HG03025 (cell line): Measurements from ENCODE around the gene PCDH1.

ENCODE experiments used
- ATAC-seq: cut with Tn5 transposase; IDR thresholded peaks from one replicate; pipeline ENCODE4 v1.9.1; 2021; ENCODE audit warnings: mild to moderate bottlenecking, moderate library complexity; ENCODE audit not compliant: unreplicated experiment, low FRiP score

PCDH1 gene

GRCh38 chr5:141857226-141857625 is 21.0 kb downstream of the PCDH1 start:
- no peak for ATAC-seq

GRCh38 chr5:141856037-141856790 is 22.0 kb downstream of the PCDH1 start:
- ATAC-seq = no peak

GRCh38 chr5:141855265-141856036 is 22.8 kb downstream of the PCDH1 start:
- no peak for ATAC-seq

DNA sequence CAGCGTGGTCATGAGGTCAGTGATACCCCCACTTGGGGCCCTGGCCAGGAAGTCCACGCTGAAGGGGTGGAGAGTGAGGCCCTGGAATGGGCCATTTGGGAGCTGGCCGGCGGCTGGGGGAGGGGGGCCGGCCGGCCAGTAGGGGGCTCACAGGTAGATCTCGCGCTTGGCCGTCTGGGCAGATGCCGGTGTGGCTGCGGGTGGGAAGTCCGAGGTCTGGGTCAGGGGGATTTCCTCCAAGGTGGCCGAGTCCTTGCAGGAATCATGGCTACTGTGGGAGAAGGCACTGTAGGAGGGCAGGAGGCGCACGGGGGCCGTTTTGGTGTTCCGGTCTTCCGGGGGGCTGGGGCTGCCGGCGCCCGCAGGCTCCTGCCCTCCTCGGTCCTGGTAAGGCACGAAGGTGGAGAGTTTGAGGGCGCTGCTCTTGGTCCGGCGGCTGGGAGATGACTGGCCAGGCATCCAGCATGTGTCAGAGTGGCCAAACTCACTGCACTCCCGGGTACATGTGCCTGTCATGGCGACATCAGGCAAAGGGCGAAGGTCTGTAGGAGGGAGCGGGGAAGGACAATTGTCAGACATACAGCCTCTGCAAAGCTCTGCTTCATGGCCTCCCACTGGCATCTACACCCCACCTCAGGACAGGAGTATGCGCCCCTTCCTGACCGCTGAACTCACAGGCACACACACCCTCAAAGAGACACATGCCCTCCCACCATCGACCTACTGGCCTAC is 24.1 kb downstream of the PCDH1 start:
- ATAC-seq = no peak

GRCh38 chr5:141852448-141852847 is 25.8 kb downstream of the PCDH1 start:
- ATAC-seq = no peak

DNA sequence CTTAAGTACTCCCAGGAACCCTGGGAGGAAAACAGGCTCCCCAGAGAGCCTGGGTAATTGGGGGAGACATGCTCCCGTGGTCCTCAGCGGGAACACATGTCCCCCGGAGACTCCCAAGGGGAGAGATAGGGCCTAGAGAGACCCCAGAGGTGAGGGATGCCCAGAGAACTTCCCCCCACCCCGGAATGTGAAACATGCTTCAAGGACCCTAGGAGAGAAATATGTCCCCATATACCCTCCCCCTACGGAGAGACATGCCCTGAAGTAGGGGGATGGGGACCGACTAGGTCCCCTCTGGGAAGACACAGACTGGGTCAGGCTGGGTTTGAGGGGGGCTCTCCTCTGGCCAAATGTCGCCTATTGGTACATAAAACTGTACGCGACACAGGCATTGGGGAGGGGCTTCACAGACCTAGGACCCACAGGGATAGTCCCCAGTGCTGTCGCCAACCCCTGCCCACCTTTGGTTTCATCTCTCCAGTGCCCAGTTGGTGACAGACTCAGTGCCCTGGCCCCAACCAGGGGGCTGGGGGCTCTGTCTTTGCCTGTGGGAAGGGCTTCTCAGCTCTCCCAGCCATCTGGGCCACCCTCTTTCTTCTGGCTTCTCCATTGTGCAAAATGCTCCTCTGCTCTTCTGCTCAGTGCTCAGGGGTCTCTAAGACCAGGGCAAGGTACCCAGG is 26.9 kb downstream of the PCDH1 start:
- no peak for ATAC-seq

DNA sequence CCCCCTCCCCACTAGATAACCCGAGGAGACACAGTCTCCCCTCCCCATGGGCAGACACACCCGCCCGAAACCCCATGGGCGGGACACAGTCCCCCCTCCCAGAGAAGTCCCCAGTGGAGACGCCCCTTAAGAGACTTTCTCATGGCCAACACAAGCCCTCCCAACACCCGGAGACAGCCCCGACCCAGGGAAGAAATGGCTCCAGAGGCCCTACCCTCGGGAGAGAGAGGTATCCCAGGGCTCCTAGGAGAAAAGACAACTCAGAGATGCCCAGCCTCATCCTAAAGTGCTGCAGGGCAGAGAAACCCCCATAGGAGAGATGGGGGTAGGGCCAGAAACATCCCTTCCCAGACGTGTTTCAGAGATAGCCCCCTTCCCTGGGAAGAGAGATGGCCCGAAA is 27.4 kb downstream of the PCDH1 start:
- no peak for ATAC-seq

GRCh38 chr5:141850244-141850768 is 27.9 kb downstream of the PCDH1 start:
- peak; percentile 15 for ATAC-seq

DNA sequence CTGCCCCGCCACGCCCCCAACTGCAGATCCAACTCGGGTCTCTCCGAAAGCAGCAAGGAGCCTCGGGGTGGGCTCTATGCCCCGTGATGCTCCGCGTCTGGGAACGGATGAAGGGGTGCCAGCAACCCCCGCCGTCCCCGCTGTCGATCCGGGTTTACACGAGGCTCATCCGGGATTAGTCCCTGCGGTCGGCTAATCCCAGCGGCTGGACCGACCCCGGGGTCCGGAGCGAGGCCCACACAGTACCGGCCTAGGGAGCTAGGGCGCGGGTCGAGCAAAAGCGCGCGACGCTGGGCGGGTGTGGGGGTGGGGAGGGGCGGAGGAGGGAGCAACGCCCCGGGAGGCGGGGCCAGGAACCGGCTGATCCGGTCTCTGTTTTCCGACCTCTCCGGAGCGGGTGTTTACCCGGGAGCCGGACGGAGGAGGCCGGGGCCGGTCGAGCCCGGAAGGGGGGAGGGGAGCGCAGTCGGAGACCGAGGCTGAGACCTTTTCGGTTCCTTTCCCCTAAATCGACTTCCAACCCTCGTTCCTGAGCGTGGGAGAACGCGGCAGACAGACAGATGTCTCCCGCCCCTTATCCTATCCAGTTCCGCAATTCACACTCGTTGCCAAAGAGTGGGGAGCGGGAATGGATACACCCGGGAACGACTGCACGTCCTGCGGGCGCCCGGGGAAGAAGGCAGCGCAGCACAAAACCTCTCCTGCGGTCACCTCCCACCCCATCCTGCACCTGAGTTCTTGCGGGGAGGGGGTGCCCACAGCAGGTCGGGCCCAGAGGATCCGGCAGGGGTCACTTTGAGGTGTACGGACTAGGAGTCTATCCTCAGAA is 28.6 kb downstream of the PCDH1 start:
- peak; percentile 58 for ATAC-seq

- peak; percentile 27 for ATAC-seq
Observed at GRCh38 chr5:141848744-141849414, 29.3 kb downstream of the PCDH1 start.

- no peak for ATAC-seq
Observed at GRCh38 chr5:141846031-141846430, 32.2 kb downstream of the PCDH1 start.

DNA sequence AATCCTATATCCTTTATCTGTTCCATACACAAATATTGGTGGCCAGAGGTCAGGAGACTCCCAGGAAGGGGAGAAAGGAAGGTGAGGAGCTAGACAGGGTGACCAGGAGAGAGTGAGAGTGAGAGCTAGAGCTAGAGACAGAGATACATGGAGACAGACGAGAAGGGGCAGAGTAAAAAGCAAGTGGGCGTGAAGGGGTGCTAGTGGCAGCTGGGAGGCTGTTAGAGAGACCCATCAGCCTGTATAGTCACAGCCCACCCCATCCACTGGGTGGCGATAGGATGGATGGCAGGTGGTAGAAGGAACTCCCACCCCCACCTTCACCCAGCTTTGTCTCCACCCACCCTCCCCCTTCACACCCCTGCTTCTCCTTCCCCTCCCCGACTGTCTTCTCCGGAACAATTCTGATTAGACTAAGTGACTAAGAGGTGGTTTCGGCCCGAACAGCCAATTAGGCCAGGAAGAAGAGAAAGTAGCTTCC is 32.8 kb downstream of the PCDH1 start:
- no peak for ATAC-seq

GRCh38 chr5:141844414-141845097 is 33.7 kb downstream of the PCDH1 start:
- no peak for ATAC-seq

DNA sequence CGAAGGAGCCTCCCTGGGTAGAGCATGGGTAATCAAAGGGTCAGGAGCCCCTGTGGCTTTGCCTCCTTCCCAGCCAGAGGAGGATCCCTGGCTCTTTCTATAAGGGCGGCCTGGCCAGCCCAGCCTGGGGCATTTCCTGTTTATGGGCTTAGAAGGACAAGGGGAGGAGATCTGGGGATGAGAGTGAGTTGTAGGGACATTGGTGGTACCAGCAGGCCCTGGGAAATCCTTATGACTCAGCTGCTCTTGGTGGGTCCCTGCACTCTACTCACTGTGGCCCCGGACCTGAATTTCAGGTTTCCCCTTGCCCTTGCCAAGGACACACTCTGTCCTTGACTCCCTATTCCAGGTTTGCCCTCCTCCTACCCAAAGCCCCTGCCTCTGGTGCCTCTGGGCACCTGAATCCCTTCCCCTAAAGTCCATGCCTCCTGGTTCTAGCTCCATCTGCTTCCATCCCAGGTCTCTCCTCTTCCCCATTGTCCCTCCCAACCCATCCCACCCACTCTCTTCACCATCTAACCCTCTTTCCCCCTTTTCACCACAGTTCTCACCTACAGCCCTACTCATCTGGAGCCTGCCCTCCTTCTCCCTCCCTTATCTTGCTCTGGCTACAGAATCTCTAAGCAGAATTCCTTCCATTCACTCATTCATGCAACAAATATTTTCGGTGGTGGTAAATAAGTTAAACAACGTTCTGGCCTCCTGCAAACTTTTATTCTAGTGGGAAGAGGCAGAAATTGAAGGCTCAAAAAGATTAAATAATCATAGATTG is 34.9 kb downstream of the PCDH1 start:
- no peak for ATAC-seq

- no peak for ATAC-seq
Observed at GRCh38 chr5:141841378-141842180, 36.6 kb downstream of the PCDH1 start.

DNA sequence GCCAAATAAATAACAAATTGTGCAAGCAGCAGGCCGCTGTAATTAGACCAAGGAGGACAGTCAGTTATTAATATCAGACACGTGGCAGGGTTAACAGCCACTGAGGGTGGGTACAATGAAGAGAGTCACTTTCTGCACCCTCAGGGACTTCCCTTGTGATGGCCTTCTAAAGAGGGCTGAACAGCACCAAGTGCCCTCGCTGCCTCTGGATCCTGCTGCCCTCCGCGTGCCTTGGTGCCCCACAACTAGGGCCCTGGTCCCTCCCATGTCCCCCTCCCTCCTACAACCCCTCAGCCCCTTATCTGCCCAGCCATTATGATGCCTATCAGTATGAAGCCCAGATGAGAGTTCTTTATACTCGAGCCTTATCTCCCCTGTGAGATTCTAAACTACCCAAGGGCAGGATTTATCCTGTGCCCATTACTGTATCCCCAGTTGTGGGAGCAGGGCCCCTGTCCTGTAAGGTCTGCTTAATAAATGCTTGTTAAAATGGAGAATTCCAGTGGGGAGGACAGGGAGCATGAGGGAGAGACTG is 37.3 kb downstream of the PCDH1 start:
- no peak for ATAC-seq
